Measurements from ENCODE around the gene SHCBP1.

Gene SHCBP1

DNA sequence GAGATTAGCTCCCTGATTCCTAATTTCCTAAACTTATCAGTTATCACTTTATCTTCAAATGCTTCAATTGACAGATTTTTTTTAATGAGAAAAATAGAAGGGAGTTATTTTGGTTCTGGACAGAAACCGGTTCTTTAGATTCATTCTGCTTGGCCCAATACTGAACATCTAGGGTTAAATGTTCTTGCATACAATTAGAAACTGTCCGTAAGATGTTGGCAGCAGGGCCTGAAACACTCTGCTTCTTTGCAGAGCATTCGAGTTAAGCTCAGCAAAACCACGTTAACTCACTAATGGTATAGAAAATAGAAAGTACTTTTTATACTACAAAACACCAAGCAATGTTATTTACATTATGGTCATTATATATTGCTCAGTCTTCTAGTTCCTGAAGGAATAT is 7.2 kb downstream of the SHCBP1 start:
- no peak for DNase-seq (ENCODE audit: low spot score)

DNA sequence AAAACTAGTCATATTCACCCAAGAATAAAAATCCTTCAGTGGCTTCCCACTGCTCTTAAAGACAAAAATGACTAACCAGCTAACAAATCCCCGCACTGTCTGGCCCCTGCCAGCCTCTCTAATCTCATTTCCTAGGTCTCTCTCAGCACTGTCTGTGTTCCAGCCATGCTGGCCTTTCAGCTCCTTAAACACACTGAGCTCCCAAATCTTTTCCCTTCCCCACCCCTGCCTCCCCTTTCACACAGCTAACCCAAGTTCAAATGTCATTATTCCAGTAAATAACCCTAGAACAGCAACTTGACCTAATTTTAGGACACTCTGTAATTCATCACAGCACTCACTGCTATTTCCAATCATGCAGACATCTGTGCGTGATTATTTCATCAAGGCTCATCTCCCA is 7.8 kb downstream of the SHCBP1 start:
- DNase-seq (ENCODE audit: low spot score), result no peak

DNA sequence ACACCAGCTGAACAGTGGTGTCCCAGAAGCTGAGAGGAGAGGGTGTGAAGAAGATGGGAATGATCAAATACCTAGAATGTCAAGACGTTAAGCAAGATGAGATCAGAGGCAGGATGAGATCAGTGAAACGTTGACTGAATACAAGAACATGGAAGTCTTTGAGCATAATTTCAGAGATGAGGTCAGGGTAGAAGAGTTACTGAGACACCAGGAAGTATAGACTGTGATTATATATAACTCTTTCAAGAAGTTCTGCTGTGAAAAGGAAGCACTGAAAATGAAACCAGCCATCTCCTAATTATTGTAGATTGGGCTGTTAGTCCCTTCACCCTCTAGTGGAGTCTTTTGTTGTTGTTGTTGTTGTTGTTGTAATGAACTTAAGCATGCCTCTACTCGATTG is 9.1 kb downstream of the SHCBP1 start:
- no peak for DNase-seq (ENCODE audit: low spot score)

DNA sequence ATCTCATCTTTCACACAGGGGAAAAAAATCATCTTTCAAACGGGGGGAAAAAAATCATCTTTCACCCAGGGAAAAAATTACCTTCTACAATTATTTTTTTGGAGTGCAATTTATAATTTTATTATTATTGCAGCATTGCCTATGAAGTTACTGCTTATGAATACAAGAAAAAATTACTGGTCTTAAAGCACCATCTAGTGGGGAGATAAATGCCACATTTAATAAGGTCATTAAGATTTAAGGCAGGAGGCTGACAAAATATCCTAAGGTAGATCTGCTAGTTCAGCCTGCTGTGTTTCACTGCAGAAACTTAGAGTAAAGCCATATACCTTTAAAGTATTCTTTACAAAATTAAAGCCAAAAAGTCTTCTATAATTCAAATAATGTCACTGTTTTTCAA is 13.7 kb downstream of the SHCBP1 start:
- DNase-seq (ENCODE audit: low spot score), result peak; percentile 44

DNA sequence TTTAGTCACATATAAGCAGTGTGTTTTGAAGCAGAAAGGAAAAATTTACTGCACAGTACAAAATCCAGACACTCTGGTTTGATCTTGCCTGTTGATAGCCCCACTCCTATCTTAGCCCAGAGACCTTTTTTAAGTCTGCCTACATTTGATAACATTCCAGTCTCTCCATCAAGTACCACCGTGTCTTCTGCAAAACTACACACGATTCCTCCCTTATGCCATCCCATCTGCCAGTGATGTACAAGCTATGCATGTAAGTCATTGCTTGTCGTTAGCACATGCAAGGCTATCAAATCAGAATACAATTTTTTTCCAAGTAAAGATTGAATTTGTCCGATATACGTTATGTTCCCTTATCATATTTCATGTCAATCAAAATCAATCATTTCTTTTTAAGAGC is 14.9 kb downstream of the SHCBP1 start:
- DNase-seq (ENCODE audit: low spot score), result no peak

DNA sequence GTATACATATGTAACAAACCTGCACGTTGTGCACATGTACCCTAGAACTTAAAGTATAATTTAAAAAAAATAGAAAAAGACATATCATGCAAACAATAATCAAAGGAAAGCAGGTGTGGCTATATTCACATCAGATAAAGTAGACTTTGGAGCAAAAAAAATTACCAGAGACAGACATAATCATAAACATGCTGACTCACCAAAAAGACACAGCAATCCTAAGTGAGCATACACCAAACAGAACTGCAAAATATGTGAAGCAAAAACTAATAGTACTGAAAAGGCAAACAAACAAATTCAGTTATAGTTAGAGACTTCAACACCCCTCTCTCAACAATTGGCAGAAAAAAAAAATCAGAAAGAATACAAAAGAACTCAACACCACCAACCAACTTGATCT is 29.9 kb downstream of the SHCBP1 start:
- no peak for DNase-seq (ENCODE audit: low spot score)

DNA sequence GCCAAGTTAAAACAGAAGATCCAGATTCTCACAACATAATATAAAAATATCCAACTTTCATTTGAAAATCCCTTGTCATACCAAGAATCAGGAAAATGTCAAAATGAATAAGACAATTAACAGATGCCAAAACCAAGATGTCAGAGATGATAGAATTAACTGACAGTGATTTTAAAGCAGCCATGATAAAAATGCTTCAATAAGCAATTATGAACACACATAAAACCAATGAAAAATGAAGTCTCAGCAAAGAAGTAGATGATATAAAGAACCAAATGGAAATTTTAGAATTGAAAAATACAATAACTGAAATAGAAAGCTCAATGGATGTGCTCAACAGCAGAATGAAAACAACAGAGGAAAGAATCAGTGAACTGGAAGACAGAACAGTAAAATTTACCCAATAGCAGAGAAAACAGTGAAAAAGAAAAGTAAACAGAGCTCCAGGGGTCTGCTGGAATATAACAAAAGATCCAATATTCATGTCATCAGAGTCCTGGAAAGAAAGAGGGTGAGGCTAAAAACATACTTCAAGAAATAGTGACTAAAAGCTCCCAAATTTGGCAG is 35.1 kb downstream of the SHCBP1 start:
- DNase-seq (ENCODE audit: low spot score), result no peak

DNA sequence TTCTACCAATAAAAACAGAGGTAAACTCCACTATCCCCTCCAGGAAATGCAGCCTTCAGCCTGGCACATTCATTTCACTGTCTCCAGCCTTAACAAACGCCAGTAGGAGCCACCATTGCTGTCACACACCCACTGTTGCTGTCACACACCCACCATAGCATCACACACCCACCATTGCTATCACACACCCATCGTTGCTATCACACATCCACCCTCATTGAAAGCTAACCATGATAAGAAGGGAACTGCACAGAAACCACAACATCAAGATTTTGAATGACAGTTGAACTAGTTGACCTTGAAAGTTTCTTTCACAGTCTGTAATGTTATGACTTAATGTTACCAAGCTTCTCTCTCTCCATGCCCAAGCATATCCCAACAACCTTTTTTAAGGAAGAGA is 38.1 kb downstream of the SHCBP1 start:
- no peak for DNase-seq (ENCODE audit: low spot score)

DNA sequence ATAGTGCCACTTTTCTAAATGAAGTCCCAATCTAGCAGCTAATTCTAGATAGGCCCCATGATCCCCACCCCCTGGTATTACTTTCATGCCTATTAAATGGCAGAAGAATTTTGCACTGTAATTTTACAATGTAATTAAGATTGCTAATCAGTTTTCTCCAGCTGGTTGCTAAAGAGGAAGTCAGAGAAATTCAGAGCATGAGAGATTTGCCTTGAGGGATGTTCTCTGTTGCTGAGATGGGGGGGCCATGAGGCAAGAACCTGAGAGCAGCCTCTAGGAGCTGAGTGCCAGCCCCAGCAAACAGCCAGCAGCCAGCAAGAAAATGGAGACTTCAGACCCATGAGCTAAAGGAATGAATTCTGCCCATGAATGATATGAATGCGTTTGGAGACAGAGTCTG is 38.9 kb downstream of the SHCBP1 start:
- DNase-seq (ENCODE audit: low spot score), result no peak

DNA sequence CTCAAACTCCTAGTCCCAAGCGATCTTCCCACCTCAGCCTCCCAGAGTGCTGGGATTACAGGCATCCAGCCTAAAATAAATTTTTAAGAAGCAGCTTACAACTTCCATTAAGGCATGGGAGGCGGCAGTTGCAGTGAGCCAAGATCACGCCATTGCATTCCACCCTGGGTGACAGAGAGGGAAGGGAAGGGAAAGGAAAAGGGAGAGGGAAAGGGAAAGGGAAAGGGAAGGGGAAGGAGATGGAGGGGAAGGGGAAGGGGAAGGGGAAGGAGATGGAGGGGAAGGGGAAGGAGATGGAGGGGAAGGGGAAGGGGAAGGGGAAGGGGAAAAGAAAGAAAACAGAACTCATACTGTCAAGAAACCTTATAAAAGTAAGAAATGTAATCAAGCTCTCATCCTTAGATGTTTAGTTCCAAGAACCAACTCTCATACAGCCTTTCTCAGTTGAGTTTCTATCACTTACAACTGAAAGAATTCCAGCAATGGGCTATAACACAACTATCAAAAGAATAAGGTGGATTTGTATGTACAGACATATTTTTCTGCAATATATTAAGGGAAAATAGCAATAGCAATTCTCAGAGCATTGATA is 43.1 kb downstream of the SHCBP1 start:
- no peak for DNase-seq (ENCODE audit: low spot score)

DNA sequence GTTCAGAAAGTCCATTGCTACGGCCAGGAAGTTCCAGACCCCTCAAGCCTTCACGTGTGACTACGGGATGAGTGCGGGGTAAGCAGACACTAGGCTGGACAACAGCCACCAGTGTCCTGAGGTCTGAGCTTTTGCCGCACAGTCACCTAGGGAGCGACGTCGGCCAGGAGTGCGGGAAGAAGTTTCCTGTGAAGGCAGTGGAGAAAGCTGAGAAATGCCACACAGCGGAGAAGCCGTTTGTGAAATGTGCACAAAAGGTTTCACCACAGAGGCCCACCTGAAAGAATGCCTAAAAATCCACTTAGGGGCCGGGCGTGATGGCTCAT is 47.4 kb downstream of the SHCBP1 start:
- DNase-seq (ENCODE audit: low spot score), result no peak

DNA sequence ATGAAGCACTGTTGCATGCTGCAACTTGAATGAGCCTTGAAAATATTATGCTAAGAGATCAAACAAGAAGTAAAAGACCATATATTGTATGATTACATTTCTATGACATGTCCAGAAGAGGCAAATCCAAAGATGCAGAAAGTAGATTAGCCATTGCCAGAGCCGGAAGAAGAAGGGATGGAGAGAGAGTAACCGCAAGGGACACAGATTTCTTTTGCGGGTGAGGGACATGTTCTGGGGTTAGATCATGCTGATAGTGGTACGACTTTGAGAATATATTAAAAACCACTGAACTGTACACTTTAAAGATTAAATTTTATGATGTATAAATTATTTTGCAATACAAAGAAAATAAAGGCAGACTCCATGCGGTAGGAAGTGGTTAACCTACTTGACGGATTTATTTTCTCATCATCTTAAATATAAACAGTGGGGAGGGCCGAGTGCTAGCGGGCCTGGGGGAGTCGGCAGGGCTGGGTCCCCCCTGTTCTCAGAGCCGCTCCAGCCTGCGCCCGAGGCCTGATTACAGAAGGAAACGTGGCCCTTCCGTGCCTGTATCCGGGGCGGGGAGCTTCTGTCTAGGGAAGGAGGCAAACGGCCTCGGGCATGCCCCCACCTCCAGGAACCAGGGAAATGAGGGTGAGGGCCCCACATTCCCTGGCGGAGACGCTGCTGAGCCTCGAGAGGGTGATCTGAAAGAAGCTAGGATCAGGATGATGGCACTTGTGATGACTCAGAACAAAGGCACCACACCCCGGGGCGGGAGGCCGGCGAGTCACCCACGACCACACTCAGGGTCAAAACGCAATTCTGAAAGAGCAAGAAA is 48.0 kb downstream of the SHCBP1 start:
- DNase-seq (ENCODE audit: low spot score), result peak; percentile 45

DNA sequence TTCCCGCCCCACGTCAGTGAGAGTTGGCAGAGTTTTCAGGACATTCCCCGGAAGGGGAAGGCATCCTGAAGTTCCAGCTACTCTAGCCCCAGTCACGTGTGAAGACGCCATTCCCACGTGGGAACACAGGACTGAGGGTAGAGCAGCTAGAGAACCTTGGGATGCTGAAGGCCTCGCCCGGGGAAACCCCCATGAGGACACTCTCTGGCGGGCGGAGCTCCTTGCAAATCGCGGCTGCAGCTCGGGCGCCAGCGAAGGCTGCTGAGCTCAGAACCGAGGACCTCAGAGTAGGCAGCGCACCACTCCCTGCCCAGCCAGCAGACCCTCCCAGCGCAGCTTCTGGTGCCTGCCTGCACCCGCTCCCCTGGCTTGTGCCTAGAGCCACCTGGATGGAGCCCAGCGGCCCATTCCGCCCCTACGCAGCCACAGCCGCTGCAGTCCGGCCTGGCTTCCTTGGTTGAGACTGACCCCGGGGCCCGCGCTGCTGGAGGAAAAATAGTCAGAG is 51.9 kb downstream of the SHCBP1 start:
- no peak for DNase-seq (ENCODE audit: low spot score)

DNA sequence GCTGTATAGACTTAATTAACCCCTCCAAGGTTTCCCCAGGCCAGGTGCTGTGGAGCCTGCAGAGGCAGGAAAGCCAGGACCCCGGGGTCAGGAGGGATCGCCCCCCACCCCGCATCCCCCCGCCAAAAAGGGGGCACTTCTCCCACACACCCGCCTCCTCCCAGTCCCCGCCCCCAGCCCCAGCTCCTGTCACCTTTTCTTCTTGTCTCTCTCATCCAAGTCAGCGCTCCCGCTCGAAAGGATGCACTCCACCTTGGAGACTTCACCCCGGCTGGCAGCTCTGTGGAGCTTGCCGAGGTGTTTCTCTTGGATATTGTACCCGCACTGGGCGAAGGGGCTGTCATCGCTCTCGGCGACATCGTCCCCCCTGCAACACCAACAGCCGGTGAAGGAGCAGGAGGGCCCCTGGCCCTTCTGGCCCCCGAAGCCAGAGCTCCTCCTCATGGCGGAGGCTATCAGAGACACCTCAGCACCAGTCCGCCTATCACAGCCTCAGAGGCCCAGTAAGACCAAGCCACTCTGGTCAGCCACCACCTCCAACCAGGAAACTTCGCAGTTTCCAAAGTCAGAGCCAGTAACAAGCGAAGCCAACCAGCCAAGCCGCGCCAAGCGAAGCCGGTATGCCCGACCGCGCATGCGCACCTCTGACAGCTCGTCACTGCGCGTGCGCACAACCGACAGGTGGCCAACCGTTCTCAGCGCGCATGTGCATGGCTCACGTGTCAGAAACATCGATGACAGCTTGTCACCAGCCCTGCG is 52.5 kb downstream of the SHCBP1 start:
- no peak for DNase-seq (ENCODE audit: low spot score)

DNA sequence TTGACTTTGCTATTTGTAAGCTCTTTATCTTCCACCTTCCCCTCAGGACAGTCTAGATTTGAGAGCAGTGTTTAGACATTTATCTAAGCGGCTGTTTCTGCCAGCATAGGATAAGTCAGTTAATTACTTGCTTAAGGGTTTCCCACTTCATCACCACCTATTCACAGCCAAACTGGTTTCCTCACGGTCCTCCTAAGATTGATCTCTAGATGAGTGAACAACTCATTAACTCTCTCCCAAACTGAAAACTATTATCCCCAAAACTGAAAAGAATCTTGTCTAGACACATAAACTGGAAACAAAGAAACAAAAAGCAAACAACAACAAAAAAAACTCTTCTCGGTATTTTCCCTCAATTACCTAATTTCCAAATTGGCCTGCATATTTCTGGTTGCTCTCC is 58.2 kb downstream of the SHCBP1 start:
- DNase-seq (ENCODE audit: low spot score), result no peak

DNA sequence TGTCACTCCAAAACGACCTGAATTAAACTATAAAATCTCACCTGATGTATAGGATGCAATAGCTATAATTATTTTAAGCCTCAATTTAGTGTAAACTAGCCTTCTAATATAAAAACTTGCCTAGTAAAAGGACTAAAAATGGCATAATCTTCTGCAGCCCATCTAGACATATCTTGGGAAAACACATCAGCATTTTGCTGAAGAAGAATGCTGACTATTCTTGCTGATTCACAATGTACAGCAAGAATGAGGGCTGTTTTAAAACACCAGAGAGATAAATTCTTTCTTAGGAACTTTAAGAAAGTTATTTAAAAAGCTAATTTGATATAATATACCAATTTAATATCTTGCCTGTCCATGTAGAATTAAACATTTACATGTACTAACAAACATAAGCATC is 63.2 kb downstream of the SHCBP1 start:
- DNase-seq (ENCODE audit: low spot score), result no peak

DNA sequence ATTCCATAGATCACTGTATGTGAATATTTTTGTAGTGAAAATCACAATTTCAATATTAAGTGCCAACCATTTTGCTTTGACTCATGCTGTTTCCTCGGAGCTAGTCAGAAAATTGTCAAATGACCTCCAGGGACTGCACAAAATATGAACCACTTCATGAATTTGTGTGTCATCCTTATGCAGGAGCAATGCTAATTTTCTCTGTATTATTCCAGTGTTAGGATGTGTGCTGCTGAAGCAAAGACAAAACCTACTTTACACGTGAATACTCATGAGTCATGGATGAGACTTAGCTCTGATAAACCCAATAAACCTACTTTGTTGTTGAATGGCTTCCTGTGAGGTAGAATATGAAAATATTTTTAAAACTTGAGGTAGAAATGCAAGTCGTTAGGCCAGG is 65.2 kb downstream of the SHCBP1 start:
- DNase-seq (ENCODE audit: low spot score), result no peak

DNA sequence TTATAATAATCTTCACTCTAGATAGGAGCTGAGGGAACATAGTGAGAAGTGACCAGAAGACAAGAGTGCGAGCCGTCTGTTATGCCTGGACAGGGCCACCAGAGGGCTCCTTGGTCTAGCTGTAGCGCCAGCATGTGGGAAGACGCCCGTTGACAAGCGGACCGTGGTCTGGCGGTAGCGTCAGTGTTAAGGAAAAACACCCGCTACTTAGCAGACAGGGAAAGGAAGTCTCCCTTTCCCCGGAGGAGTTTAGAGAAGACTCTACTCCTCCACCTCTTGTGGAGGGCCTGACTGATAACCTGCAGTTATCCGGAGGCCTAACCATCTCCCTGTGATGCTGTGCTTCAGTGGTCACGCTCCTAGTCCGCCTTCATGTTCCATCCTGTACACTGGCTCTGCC is 66.7 kb downstream of the SHCBP1 start:
- peak; percentile 59 for DNase-seq (ENCODE audit: low spot score)

DNA sequence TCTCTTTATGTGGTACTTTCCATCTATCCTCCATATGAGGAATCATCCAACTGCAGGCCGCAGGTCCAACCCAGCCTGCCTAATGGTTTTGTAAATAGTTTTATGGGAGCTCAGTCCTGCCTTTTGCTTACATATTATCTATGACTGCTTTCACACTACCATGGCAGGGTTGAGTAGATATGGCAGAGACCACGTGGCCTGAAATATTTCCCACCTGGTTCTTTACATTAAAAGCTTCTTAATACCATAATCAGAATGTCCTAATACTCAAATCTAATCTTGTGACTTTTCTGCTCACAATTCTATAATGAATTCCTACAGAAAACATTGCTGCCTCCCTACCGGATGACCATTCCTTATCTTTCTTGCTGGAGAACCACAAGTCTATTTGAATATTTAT is 71.7 kb downstream of the SHCBP1 start:
- no peak for DNase-seq (ENCODE audit: low spot score)
